ENCODE results near the gene PRR19.

Gene PRR19

GRCh38 chr19:42303101-42303464 is 1.2 kb downstream of the PRR19 start:
- peaks cover 12 to 15% of the 10 kb centered on the region in 2 experiments for H3K4me1 ChIP-seq (ENCODE audit: control insufficient read depth in 1 of 2, insufficient read depth in 1 of 2, low read depth in 1 of 2, low read length in 1 of 2)
- H3K4me3 ChIP-seq (ENCODE audit: low read depth in 1 of 2, low read length in 1 of 2), result peak overlapping the region; percentile 64 to 71
- H3K27ac ChIP-seq, result no peak overlapping the region
- no peaks in the 10 kb centered on the region for H3K36me3 ChIP-seq
- H3K9me3 ChIP-seq, result no peaks in the 10 kb centered on the region
- peaks cover 16% of the 10 kb centered on the region for H3K27me3 ChIP-seq
- TF ChIP-seq, protein P1, sequence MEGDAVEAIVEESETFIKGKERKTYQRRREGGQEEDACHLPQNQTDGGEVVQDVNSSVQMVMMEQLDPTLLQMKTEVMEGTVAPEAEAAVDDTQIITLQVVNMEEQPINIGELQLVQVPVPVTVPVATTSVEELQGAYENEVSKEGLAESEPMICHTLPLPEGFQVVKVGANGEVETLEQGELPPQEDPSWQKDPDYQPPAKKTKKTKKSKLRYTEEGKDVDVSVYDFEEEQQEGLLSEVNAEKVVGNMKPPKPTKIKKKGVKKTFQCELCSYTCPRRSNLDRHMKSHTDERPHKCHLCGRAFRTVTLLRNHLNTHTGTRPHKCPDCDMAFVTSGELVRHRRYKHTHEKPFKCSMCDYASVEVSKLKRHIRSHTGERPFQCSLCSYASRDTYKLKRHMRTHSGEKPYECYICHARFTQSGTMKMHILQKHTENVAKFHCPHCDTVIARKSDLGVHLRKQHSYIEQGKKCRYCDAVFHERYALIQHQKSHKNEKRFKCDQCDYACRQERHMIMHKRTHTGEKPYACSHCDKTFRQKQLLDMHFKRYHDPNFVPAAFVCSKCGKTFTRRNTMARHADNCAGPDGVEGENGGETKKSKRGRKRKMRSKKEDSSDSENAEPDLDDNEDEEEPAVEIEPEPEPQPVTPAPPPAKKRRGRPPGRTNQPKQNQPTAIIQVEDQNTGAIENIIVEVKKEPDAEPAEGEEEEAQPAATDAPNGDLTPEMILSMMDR (IDR thresholded peaks at IDR 0.05), result no peak

DNA sequence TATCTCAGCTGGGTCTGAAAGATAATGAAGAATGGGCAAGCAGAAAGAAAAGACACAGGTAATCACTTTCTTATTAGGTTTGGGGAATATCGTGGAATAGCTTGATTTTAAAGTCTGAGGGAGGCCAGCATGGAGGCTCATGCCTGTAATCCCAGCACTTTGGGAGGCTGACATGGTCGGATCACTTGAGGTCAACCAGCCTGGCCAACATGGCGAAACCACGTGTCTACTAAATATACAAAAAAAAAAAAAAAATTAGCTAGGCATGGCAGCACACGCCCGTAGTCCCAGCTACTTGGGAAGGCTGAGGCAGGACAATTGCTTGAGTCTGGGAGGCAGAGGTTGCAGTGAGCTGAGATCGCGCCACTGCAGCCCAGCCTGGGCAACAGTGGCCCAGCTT is 1.9 kb downstream of the PRR19 start:
- peaks cover 12 to 15% of the 10 kb centered on the region in 2 experiments for H3K4me1 ChIP-seq (ENCODE audit: control insufficient read depth in 1 of 2, insufficient read depth in 1 of 2, low read depth in 1 of 2, low read length in 1 of 2)
- TF ChIP-seq, protein P1 (IDR thresholded peaks at IDR 0.05), result no peak
- no peaks in the 10 kb centered on the region for H3K9me3 ChIP-seq
- H3K4me3 ChIP-seq (ENCODE audit: low read depth in 1 of 2, low read length in 1 of 2), result no peak overlapping the region
- H3K27me3 ChIP-seq, result peaks cover 16% of the 10 kb centered on the region
- no peaks in the 10 kb centered on the region for H3K36me3 ChIP-seq
- no peak overlapping the region for H3K27ac ChIP-seq

DNA sequence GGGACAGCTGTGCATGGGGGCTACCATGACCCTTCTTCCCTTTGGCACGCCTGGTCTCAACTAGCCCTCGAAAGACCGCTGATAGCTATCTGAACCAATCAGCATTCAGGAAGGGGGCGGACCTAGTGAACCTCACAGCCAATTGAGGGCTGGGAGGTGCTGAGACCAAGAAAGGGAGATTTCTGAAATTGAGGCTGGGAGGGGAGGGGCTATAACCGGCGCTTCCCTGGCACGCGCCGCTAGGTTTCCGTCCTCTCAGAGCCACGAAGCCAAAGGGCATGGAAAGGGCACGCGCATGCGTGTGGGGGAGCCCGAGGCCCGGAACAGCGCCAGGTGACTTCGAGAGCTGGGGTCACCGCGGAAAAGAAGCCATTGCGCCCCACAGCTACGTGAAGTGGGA is 4.7 kb downstream of the PRR19 start:
- H3K9me3 ChIP-seq, result no peaks in the 10 kb centered on the region
- H3K4me3 ChIP-seq (ENCODE audit: low read depth in 1 of 2, low read length in 1 of 2), result no peak overlapping the region
- peaks cover 25% of the 10 kb centered on the region for H3K27me3 ChIP-seq
- no peak overlapping the region for H3K27ac ChIP-seq
- peaks cover 12 to 15% of the 10 kb centered on the region in 2 experiments for H3K4me1 ChIP-seq (ENCODE audit: control insufficient read depth in 1 of 2, insufficient read depth in 1 of 2, low read depth in 1 of 2, low read length in 1 of 2)
- TF ChIP-seq, protein P1 (IDR thresholded peaks at IDR 0.05), result no peak
- no peaks in the 10 kb centered on the region for H3K36me3 ChIP-seq

GRCh38 chr19:42309686-42310085 is 7.8 kb downstream of the PRR19 start:
- Histone ChIP-seq H3K27me3 (peaks cover 47% of the 10 kb centered on the region), H3K4me3 (ENCODE audit: low read depth in 1 of 2, low read length in 1 of 2) (no peak overlapping the region), H3K4me1 (ENCODE audit: control insufficient read depth in 1 of 2, insufficient read depth in 1 of 2, low read depth in 1 of 2, low read length in 1 of 2) (peaks cover 0 to 3% of the 10 kb centered on the region in 2 experiments), H3K36me3 (no peaks in the 10 kb centered on the region), H3K9me3 (no peaks in the 10 kb centered on the region), H3K27ac (no peak overlapping the region)
- TF ChIP-seq, protein P1 (IDR thresholded peaks at IDR 0.05), result no peak

DNA sequence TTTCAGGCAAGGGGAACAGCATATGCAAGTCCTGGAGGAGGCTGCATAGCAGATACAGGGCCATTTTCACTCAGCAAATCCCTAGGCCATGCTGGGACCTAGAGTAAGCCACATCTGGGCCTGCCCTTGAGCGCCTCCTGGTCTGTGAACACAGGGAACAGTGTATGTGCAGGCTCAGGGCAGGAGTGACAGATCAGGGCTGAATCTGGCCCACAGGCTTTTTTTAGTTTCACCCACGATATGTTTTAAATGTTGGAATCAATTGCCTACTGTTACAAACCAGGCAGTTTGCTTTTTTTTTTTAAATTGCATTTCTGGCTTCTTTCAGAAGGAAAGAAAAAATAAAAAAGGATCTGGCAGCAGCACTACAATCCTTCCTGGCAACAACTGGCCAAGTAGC is 9.7 kb downstream of the PRR19 start:
- no peaks in the 10 kb centered on the region for H3K9me3 ChIP-seq
- H3K36me3 ChIP-seq, result no peaks in the 10 kb centered on the region
- peaks cover 0 to 5% of the 10 kb centered on the region in 2 experiments for H3K4me1 ChIP-seq (ENCODE audit: control insufficient read depth in 1 of 2, insufficient read depth in 1 of 2, low read depth in 1 of 2, low read length in 1 of 2)
- TF ChIP-seq, protein P1 (IDR thresholded peaks at IDR 0.05), result no peak
- H3K27ac ChIP-seq, result no peak overlapping the region
- H3K27me3 ChIP-seq, result peaks cover 66% of the 10 kb centered on the region
- no peak overlapping the region for H3K4me3 ChIP-seq (ENCODE audit: low read depth in 1 of 2, low read length in 1 of 2)

DNA sequence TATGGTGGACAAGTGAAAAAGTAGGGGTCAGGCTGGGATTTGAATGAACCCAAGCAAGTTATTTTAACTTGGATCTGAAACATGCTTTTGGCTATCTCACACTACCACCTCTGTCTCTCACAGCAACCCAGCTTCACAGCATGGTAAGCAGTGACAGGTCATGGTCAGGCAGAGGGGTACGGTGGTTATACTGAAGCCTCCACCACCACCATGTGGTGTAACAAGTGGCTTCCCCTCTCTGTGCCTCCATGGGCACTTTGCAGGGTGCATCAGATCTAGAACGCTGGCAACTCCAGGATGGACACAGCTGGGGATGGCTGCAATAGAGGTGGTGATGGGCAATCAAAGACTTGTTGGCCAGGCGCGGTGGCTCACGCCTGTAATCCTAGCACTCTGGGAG is 10.4 kb downstream of the PRR19 start:
- Histone ChIP-seq H3K36me3 (no peaks in the 10 kb centered on the region), H3K4me1 (ENCODE audit: control insufficient read depth in 1 of 2, insufficient read depth in 1 of 2, low read depth in 1 of 2, low read length in 1 of 2) (peaks cover 0 to 10% of the 10 kb centered on the region in 2 experiments), H3K9me3 (no peaks in the 10 kb centered on the region), H3K27me3 (peaks cover 73% of the 10 kb centered on the region), H3K27ac (no peak overlapping the region), H3K4me3 (ENCODE audit: low read depth in 1 of 2, low read length in 1 of 2) (no peak overlapping the region)
- TF ChIP-seq, protein P1 (IDR thresholded peaks at IDR 0.05), result no peak
